ENCODE data around the gene GNA12.

The GNA12 gene

DNA sequence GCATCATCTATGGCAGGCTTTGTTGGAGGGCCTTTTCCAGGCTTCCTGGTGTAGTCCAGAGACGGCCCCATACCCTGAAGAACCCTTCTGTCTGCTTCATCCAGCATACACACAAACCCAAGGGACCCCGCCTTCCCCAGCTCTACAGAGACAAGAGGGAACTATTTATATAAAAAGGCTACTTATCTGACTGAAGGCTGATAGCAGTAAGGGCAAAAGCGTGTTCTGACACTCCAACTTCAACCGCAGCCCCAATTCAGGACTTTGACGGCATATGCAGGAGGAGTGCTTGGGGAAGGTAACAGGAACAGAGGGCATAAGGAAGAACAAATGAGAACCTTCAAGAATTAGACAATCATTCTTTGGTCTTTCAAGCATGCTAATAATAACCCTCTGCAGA is 21.0 kb downstream of the GNA12 start:
- H3K4me3 ChIP-seq (ENCODE audit: low read length) = no peak overlapping the region
- DNase-seq (ENCODE audit: low read depth) = no peak
- TF ChIP-seq, protein P1, sequence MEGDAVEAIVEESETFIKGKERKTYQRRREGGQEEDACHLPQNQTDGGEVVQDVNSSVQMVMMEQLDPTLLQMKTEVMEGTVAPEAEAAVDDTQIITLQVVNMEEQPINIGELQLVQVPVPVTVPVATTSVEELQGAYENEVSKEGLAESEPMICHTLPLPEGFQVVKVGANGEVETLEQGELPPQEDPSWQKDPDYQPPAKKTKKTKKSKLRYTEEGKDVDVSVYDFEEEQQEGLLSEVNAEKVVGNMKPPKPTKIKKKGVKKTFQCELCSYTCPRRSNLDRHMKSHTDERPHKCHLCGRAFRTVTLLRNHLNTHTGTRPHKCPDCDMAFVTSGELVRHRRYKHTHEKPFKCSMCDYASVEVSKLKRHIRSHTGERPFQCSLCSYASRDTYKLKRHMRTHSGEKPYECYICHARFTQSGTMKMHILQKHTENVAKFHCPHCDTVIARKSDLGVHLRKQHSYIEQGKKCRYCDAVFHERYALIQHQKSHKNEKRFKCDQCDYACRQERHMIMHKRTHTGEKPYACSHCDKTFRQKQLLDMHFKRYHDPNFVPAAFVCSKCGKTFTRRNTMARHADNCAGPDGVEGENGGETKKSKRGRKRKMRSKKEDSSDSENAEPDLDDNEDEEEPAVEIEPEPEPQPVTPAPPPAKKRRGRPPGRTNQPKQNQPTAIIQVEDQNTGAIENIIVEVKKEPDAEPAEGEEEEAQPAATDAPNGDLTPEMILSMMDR (conservative IDR thresholded peaks at IDR 0.05; ENCODE audit: low read length) = no peak

- DNase-seq (ENCODE audit: low read depth) = peak; percentile 90
- H3K4me3 ChIP-seq (ENCODE audit: low read length) = no peak overlapping the region
Measured at GRCh38 chr7:2821842-2822507, 22.1 kb downstream of the GNA12 start.

DNA sequence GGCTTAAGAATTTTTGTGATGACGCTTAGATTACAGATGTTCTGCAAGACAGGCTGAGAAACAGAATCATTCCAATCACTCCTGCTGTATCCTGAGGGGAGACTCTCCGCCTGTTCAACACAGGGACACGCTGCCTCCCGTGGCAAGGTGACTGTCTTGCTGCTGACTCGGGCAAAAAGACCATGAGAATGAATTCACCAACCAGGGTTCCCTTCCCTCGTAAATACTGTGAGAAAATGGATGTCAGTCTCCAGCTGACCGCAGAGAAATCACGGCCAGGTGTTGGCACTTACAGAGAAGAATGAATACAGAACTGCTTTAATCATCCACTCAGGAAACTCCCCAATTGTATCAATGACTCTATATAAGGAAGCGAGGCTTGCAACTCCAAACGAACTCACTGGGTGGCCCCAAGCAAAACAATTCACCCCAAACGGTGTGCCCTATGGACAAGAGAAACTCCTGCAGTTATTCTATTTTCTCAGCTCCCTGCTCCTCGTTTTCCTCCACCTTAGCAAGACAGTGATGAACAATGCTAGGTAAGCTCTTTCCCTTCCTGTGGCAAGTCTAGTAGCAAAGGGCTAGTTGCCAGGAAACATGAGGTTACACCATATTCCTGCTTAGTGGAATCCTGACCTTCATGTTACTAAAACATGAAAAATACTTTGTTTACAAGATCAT is 22.8 kb downstream of the GNA12 start:
- H3K4me3 ChIP-seq (ENCODE audit: low read length) = no peak overlapping the region
- DNase-seq (ENCODE audit: low read depth) = peak; percentile 90
- TF ChIP-seq, protein P1 (conservative IDR thresholded peaks at IDR 0.05; ENCODE audit: low read length) = 0 out of 2 replicates have a peak, but pooled peaks have one; percentile 7

More at GRCh38 chr7:2821842-2822507, 22.1 kb downstream of the GNA12 start:
- TF ChIP-seq, protein P1 (conservative IDR thresholded peaks at IDR 0.05; ENCODE audit: low read length) = no peak

DNA sequence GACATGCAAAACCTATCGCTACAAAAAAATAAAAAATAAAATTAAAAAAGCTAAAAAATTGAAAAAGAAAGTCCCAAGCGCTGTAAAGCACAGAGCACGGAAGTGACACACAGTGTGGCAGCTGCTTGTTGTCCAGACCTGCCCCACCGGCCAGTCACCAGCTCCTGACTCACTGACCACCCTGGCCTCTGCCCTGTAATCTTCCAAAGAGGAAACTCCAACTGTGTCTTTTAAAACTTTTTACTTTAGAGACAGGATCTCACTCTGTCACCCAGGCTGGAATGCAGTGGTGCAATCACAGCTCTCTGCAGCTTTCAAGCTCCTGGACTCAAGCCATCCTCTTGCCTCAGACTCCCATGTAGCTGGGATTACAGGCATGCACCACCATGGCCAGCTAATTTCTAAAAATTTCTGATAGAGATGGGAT is 23.6 kb downstream of the GNA12 start:
- TF ChIP-seq, protein P1 (conservative IDR thresholded peaks at IDR 0.05; ENCODE audit: low read length) = no peak
- peak; percentile 97 for DNase-seq (ENCODE audit: low read depth)
- no peak overlapping the region for H3K4me3 ChIP-seq (ENCODE audit: low read length)

- no peak for DNase-seq (ENCODE audit: low read depth)
- TF ChIP-seq, protein P1 (conservative IDR thresholded peaks at IDR 0.05; ENCODE audit: low read length) = no peak
- no peak overlapping the region for H3K4me3 ChIP-seq (ENCODE audit: low read length)
Measured at GRCh38 chr7:2819954-2820397, 24.1 kb downstream of the GNA12 start.

GRCh38 chr7:2819161-2819953 is 24.8 kb downstream of the GNA12 start:
- no peak for DNase-seq (ENCODE audit: low read depth)
- no peak overlapping the region for H3K4me3 ChIP-seq (ENCODE audit: low read length)
- TF ChIP-seq, protein P1 (conservative IDR thresholded peaks at IDR 0.05; ENCODE audit: low read length) = no peak
